ENCODE data around the gene MSMO1. TPM values are rescaled to one million over a fixed set of nuclear protein-coding genes. Genes with fewer than 3 reads are reported as not detected.
"Not testable (repeated sequence)": the region's sequence is repeated elsewhere in the genome, so short reads cannot be mapped to it uniquely, and the experiment has no call there.

The MSMO1 gene
- 10 to 100 TPM; 14.1 to 27.4 (median 18.7) TPM for total RNA-seq
- 10 to 100 TPM; 11.0 to 20.6 (median 16.5) TPM for polyA plus RNA-seq
- long read RNA-seq, donor 1, transcript MSMO1-201 (6 exons, 2,269 nt), result major isoform, 11 of 12 reads
- long read RNA-seq, donor 1, partial matches to known transcripts, result 0 of 12 reads
- long read RNA-seq, donor 1, other reads (novel, unspliced or antisense), result 0 of 12 reads
- long read RNA-seq, donor 2, transcript MSMO1-201 (6 exons, 2,269 nt), result major isoform, 7 of 8 reads
- long read RNA-seq, donor 2, partial matches to known transcripts, result 0 of 8 reads
- long read RNA-seq, donor 2, other reads (novel, unspliced or antisense), result 0 of 8 reads

- H3K27ac ChIP-seq, result peak within 1 kb of the TSS; percentile 71 to 92 (median 87)
- intact Hi-C loops (cut with DNase I; ENCODE audit: low total_unique reads), result loop anchor here (5.0 kb wide), 1 partner anchor 120 kb away; the partner anchor contains the start of gene KLHL2
- H3K36me3 ChIP-seq, result peaks cover 0 to 26% (median 0%) of the 10 kb centered on the region in 6 donors
- peaks cover 10 to 63% (median 43%) of the 10 kb centered on the region in 6 donors for H3K4me1 ChIP-seq
- TF ChIP-seq POLR2A (IDR thresholded peaks at IDR 0.05) (peak in 2 of 3 donors; percentile 32 to 89), POLR2AphosphoS5 (IDR thresholded peaks at IDR 0.05) (peak; percentile 80 to 96 (median 95)), CTCF (IDR thresholded peaks at IDR 0.05 in 8 of 11, conservative IDR thresholded peaks at IDR 0.05 in 3 of 11) (peak in 2 of 11 experiments; percentile 22 to 28)
- no peaks in the 10 kb centered on the region for H3K9me3 ChIP-seq
- 0 to 1% (median 0%) methylated on average over 51 to 76 of the region's 76 CpGs for WGBS, 5 donors
- DNase-seq, result peak; percentile 100
- H3K4me3 ChIP-seq, result peak within 1 kb of the TSS; percentile 81 to 98 (median 88)
- no peaks in the 10 kb centered on the region for H3K27me3 ChIP-seq (replicated peaks in 1 of 7)
Observed at GRCh38 chr4:165327211-165328100, at the start of gene MSMO1. Gene MSMO1 (plus strand): TSS chr4:165327669. CDS start chr4:165333371, 5,702 bp downstream.

GRCh38 chr4:165279531-165279930 lies 47.9 kb upstream of the MSMO1 start:
- H3K4me3 ChIP-seq; intact Hi-C loops (cut with DNase I; ENCODE audit: low total_unique reads); H3K27ac ChIP-seq; H3K27me3 ChIP-seq (replicated peaks in 1 of 7); H3K9me3 ChIP-seq; DNase-seq; H3K4me1 ChIP-seq: not testable (repeated sequence)
- WGBS, 5 donors, result 93 to 97% (median 95%) methylated on average over 20 of the region's 20 CpGs
- peaks cover 0 to 56% (median 3%) of the 10 kb centered on the region in 6 donors for H3K36me3 ChIP-seq

GRCh38 chr4:165284697-165285096 lies 42.8 kb upstream of the MSMO1 start:
- 96 to 100% (median 98%) methylated on average over 3 of the region's 3 CpGs for WGBS, 5 donors
- H3K4me3 ChIP-seq; DNase-seq; H3K9me3 ChIP-seq; intact Hi-C loops (cut with DNase I; ENCODE audit: low total_unique reads); H3K27me3 ChIP-seq (replicated peaks in 1 of 7); H3K27ac ChIP-seq: not testable (repeated sequence)
- Histone ChIP-seq H3K4me1 (peaks cover 0 to 38% (median 22%) of the 10 kb centered on the region in 6 donors), H3K36me3 (peaks cover 0 to 22% (median 0%) of the 10 kb centered on the region in 6 donors)

- Histone ChIP-seq H3K36me3 (peaks cover 0 to 18% (median 0%) of the 10 kb centered on the region in 6 donors), H3K4me1 (peaks cover 0 to 46% (median 22%) of the 10 kb centered on the region in 6 donors), H3K27ac (peak overlapping the region in 6 of 8 donors; percentile 41 to 74 (median 54))
- H3K4me3 ChIP-seq; H3K9me3 ChIP-seq; intact Hi-C loops (cut with DNase I; ENCODE audit: low total_unique reads); DNase-seq; H3K27me3 ChIP-seq (replicated peaks in 1 of 7): not testable (repeated sequence)
- WGBS, 5 donors, result 41 to 58% (median 50%) methylated on average over 4 of the region's 4 CpGs
Observed at GRCh38 chr4:165286619-165287340, 40.7 kb upstream of the MSMO1 start.

GRCh38 chr4:165288226-165288625 lies 39.2 kb upstream of the MSMO1 start:
- WGBS, 5 donors, result 60 to 75% (median 67%) methylated on average over 3 of the region's 3 CpGs
- H3K27me3 ChIP-seq (replicated peaks in 1 of 7), result no peaks in the 10 kb centered on the region
- no peak for TF ChIP-seq POLR2AphosphoS5 (IDR thresholded peaks at IDR 0.05)
- TF ChIP-seq POLR2A (IDR thresholded peaks at IDR 0.05), result no peak
- no peak for TF ChIP-seq CTCF (IDR thresholded peaks at IDR 0.05 in 8 of 11, conservative IDR thresholded peaks at IDR 0.05 in 3 of 11)

More at GRCh38 chr4:165288226-165288625, 39.2 kb upstream of the MSMO1 start:
- peak overlapping the region in 1 of 8 donors; percentile 2 for H3K27ac ChIP-seq
- peaks cover 0 to 51% (median 22%) of the 10 kb centered on the region in 6 donors for H3K4me1 ChIP-seq
- H3K4me3 ChIP-seq, result no peak overlapping the region
- no peaks in the 10 kb centered on the region for H3K9me3 ChIP-seq
- no peak for DNase-seq
- peaks cover 0 to 16% (median 0%) of the 10 kb centered on the region in 6 donors for H3K36me3 ChIP-seq
- intact Hi-C loops (cut with DNase I; ENCODE audit: low total_unique reads), result no loop called here

Data from spleen (tissue), 13 donors.